ENCODE results near the gene P2RY1. TPM values are rescaled to one million over a fixed set of nuclear protein-coding genes. Genes with fewer than 3 reads are reported as not detected.
"Not testable (repeated sequence)": the region's sequence is repeated elsewhere in the genome, so short reads cannot be mapped to it uniquely, and the experiment has no call there.

P2RY1 gene
- total RNA-seq, 3 donors from 2014 or later: 18.8 to 40.1 (median 37.8) TPM

DNA sequence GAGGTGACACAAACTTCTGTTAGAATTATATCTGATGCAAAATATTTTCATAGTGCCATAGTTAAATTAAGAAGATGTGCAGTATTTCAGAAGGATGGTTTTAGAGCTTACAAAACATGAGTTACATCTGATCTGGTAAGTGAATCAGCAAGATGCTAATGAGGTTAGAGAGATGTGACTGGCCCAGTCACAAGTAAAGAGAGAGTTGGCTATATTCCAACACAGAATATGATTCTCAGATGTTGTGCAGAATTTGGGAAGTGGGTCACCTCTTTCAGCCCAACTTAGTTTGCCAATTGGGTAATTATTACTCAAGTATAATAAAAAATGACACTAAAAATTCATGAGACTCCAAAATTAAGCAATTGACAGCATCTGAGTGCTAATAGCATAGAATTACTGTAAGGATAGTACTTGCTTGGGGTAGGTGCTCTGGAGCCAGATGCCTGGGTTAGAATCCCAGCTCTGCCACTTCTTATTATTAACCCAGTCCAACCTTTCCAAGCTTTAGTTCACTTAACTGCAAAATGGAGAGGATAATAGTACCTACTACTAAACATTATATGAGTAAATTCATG, 30.8 kb downstream of the P2RY1 start:
- no peak for DNase-seq
- no peak overlapping the region for H3K4me3 ChIP-seq
- no peak for TF ChIP-seq CTCF (IDR thresholded peaks at IDR 0.05)
- no peaks in the 10 kb centered on the region for H3K36me3 ChIP-seq (ENCODE audit: low read depth)
- H3K9me3 ChIP-seq: no peaks in the 10 kb centered on the region
- intact Hi-C loops (cut with DNase I, micrococcal nuclease): no loop called here
- no peak for ATAC-seq
- no peaks in the 10 kb centered on the region for H3K4me1 ChIP-seq (ENCODE audit: low read depth)

- no peak for TF ChIP-seq CTCF (IDR thresholded peaks at IDR 0.05)
- intact Hi-C loops (cut with DNase I, micrococcal nuclease): no loop called here
- Histone ChIP-seq H3K9me3 (peaks cover 5% of the 10 kb centered on the region), H3K4me1 (ENCODE audit: low read depth) (no peaks in the 10 kb centered on the region), H3K36me3 (ENCODE audit: low read depth) (no peaks in the 10 kb centered on the region), H3K4me3 (no peak overlapping the region)
- DNase-seq (no peak), ATAC-seq (no peak)
Measured at GRCh38 chr3:152870027-152870426, 35.1 kb downstream of the P2RY1 start.

- H3K4me3 ChIP-seq; H3K4me1 ChIP-seq (ENCODE audit: low read depth); ATAC-seq; H3K36me3 ChIP-seq (ENCODE audit: low read depth); H3K9me3 ChIP-seq; intact Hi-C loops (cut with DNase I, micrococcal nuclease); DNase-seq: not testable (repeated sequence)
Measured at GRCh38 chr3:152873314-152873713, 38.4 kb downstream of the P2RY1 start.

DNA sequence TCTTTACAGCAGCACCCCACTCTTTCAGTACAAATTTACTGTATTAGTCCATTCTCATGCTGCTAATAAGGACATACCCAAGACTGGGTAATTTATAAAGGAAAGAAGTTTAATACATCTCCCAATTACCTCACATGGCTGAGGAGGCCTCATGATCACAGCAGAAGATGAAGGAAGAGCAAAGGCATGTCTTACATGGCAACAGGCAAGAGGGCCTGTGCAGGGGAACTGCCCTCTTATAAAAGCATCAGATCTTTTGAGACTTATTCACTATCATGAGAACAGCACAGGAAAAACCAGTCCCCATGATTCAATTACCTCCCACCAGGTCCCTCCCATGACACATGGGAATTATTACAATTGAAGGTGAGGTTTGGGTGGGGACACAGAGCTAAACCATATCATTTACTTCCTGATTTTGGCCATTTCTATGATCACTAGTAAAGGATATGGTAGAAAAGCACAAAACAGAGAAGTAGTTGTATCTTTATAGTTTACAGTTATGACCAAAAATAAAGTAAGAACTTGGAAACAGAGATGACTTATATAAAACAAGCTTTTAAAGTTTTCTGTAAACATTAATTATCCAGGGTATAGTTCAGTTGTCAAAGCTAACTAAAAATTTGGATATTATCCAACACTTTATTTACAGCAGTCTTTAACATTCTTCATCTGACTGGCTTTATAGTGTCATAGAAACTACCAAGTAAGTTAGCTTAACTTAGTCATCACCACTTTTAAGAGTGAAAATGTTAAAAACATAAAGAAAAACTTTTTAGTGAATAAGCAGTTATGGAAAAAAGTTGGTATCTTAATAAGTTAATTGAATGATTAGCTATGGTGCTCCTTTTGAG, 40.2 kb downstream of the P2RY1 start:
- Histone ChIP-seq H3K4me3 (no peak overlapping the region), H3K9me3 (peaks cover 5% of the 10 kb centered on the region), H3K4me1 (ENCODE audit: low read depth) (no peaks in the 10 kb centered on the region), H3K36me3 (ENCODE audit: low read depth) (no peaks in the 10 kb centered on the region)
- DNase-seq (no peak), ATAC-seq (no peak)
- intact Hi-C loops (cut with DNase I, micrococcal nuclease): no loop called here
- no peak for TF ChIP-seq CTCF (IDR thresholded peaks at IDR 0.05)

GRCh38 chr3:152879130-152879789, 44.3 kb downstream of the P2RY1 start:
- Histone ChIP-seq H3K4me1 (ENCODE audit: low read depth) (no peaks in the 10 kb centered on the region), H3K4me3 (no peak overlapping the region), H3K36me3 (ENCODE audit: low read depth) (no peaks in the 10 kb centered on the region), H3K9me3 (no peaks in the 10 kb centered on the region)
- TF ChIP-seq CTCF (IDR thresholded peaks at IDR 0.05): no peak
- DNase-seq (no peak), ATAC-seq (no peak)
- intact Hi-C loops (cut with DNase I, micrococcal nuclease): no loop called here

DNA sequence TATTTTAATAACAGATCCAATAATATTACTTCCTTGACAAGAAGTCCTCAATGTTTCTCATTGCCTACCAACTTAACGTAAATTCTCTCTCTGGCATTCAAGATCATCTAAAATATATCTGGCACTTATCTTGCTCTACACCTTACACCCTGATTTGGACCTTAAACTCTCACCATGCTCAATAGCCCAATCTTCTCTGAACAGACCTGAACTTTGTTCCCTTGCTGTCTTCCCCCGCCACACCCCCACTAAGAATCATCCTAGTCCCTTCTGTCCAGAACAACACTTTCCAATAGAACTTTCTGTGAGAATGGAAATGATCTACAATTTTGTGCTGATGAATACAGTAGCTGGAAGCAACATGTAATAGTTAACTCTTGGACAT, 44.9 kb downstream of the P2RY1 start:
- no peak for DNase-seq

More for the DNA sequence above, 44.9 kb downstream of the P2RY1 start:
- no peak for TF ChIP-seq CTCF (IDR thresholded peaks at IDR 0.05)
- Histone ChIP-seq H3K4me3 (no peak overlapping the region), H3K9me3 (no peaks in the 10 kb centered on the region), H3K36me3 (ENCODE audit: low read depth) (no peaks in the 10 kb centered on the region), H3K4me1 (ENCODE audit: low read depth) (no peaks in the 10 kb centered on the region)
- ATAC-seq: peak; percentile 60
- intact Hi-C loops (cut with DNase I, micrococcal nuclease): no loop called here

All from mucosa of descending colon (tissue), 3 donors.